ENCODE measurements around the gene SLC24A4. TPM values are rescaled to one million over a fixed set of nuclear protein-coding genes. Genes with fewer than 3 reads are reported as not detected.

SLC24A4 gene
- total RNA-seq, 4 donors from 2014 or later = 0.08 to 0.37 (median 0.22) TPM

DNA sequence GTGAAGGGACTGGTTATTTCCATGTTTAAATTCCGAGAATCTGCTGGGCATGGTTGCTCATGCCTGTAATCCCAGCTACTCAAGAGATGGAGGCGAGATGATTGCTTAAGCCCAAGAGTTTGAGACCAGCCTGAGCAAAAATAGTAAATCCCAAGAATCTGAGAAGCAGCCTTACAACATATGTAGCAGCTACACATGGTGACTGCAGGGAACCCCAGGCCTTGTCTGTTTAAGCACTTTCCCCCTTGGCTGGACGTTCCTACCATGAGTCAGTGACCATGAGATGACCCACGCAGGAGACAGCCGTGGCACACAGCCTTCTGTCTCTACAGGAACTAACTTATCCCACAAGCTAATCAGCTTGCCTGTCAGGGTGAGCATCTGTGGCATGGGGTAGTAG, 5.5 kb upstream of the SLC24A4 start:
- no peak for TF ChIP-seq POLR2A (IDR thresholded peaks at IDR 0.05)
- TF ChIP-seq, protein P1, sequence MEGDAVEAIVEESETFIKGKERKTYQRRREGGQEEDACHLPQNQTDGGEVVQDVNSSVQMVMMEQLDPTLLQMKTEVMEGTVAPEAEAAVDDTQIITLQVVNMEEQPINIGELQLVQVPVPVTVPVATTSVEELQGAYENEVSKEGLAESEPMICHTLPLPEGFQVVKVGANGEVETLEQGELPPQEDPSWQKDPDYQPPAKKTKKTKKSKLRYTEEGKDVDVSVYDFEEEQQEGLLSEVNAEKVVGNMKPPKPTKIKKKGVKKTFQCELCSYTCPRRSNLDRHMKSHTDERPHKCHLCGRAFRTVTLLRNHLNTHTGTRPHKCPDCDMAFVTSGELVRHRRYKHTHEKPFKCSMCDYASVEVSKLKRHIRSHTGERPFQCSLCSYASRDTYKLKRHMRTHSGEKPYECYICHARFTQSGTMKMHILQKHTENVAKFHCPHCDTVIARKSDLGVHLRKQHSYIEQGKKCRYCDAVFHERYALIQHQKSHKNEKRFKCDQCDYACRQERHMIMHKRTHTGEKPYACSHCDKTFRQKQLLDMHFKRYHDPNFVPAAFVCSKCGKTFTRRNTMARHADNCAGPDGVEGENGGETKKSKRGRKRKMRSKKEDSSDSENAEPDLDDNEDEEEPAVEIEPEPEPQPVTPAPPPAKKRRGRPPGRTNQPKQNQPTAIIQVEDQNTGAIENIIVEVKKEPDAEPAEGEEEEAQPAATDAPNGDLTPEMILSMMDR (IDR thresholded peaks at IDR 0.05) = no peak
- no peak for DNase-seq (ENCODE audit: low spot score in 2 of 2)
- intact Hi-C loops (cut with DNase I; ENCODE audit: low total_unique reads) = no loop called here
- no peak overlapping the region for H3K4me3 ChIP-seq (ENCODE audit: low read depth, poor library complexity, severe bottlenecking)
- WGBS, 2 donors = 60 to 62% methylated on average over 5 of the region's 5 CpGs

DNA sequence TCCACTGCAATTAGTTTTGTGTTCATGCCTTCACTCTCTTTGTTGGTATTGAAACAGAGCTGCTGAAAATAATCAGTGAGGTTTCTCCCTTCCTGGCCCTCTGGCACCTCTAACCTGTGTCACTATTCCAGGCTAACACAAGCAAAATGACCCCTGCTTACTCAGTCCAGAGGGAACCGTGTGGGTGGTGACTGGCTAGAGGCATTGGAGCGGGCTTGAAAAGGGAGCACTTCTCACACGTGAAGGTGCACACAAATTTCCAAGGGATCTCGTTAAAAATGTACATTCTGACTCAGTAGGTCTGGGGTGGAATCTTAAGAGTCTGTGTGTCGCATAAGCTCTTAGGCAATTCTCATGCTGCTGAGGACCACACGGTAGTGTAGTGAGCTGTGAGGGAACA, 1.3 kb upstream of the SLC24A4 start:
- 63 to 67% methylated on average over 6 of the region's 6 CpGs for WGBS, 2 donors
- no peak for TF ChIP-seq POLR2A (IDR thresholded peaks at IDR 0.05)
- TF ChIP-seq, protein P1 (IDR thresholded peaks at IDR 0.05) = no peak
- H3K4me3 ChIP-seq (ENCODE audit: low read depth, poor library complexity, severe bottlenecking) = no peak overlapping the region
- no peak for DNase-seq (ENCODE audit: low spot score in 2 of 2)
- intact Hi-C loops (cut with DNase I; ENCODE audit: low total_unique reads) = no loop called here

DNA sequence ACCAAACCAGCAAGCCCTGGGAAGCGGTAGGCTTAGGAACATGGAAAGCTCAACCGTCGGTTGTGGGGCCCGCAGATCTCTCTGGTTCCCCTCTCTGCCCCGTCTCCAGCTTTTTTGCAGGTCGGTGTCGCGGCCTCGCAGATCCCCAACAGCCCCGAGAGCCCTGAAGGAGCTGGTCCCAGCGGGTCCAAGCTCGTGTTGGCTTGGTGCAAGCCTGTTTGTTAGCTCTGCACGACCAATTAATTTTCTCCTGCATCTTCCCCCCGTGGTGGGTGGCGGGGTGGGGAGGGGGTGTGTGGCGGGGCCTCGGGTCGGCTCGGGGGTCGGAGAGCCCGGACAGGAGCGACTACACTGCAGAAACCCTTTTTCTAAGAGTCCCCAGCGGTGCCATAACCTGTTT, 449 bp upstream of the SLC24A4 start:
- WGBS, 2 donors = 6 to 7% methylated on average over 21 to 23 of the region's 23 CpGs
- intact Hi-C loops (cut with DNase I; ENCODE audit: low total_unique reads) = no loop called here
- H3K4me3 ChIP-seq (ENCODE audit: low read depth, poor library complexity, severe bottlenecking) = no peak overlapping the region
- DNase-seq (ENCODE audit: low spot score in 2 of 2) = no peak
- TF ChIP-seq, protein P1 (IDR thresholded peaks at IDR 0.05) = no peak
- TF ChIP-seq POLR2A (IDR thresholded peaks at IDR 0.05) = no peak

DNA sequence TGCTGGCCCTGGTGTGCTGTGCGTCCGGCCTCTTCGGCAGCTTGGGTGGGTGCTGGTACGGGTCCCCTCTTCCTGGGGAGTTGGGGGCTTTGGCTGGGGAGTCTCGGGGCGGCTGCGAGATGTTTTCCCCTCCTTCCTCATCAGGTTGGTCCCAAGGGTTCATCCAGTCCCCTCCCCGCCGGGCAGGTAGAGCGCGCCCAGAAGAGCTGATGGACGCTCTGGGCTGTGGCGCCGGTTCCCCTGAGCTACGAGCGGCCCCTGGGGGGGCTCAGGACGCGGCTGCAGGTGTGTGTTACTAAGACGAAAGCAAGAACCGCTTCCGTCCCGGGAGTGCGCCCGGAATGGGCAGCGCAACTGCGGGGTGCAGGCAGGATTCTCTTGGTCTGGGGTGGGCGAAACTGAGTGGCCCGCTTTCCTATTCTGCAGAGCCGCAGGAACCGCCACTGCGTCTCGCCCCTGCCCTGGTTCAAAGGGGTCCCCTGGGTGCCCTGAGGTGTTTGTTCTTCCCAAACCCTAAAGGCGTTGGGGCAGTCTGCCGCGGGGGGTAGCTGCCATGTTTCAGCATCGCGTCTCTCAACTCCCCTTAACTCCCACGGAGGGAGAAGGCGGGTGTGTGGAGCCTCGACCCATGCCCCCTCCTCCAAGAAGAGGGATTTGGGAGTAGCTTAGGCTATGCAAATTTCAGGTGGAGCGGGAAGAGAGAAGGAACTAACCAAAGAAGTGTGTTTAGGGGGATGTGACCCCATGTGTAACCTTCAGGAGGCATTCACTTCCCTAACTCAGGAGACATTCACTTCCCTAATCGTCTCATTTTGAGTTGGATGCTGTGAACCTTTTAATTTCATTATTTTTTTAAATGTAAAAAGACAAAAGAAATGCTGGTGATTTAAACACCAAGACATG, 1.2 kb downstream of the SLC24A4 start:
- no peak for DNase-seq (ENCODE audit: low spot score in 2 of 2)
- 13 to 26% methylated on average over 14 to 38 of the region's 42 CpGs for WGBS, 2 donors
- intact Hi-C loops (cut with DNase I; ENCODE audit: low total_unique reads) = no loop called here
- H3K4me3 ChIP-seq (ENCODE audit: low read depth, poor library complexity, severe bottlenecking) = no peak overlapping the region
- TF ChIP-seq, protein P1 (IDR thresholded peaks at IDR 0.05) = no peak
- no peak for TF ChIP-seq POLR2A (IDR thresholded peaks at IDR 0.05)

DNA sequence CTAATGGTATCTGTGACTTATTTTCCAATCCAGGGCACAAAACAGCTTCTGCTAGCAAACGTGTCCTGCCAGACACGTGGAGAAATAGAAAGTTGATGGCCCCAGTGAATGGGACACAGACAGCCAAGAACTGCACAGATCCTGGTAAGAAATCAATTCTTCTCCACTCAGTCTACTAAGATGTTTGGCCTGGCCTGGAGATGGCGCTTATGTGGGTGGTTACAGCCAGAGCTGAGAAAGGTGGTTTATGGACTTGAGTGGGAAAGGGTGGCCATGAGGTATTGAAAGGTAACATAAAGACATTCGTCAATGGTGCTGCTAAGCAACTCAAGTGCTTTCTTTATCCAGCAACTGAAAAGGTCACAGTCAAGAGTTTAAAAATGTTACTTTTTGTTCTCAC, 2.9 kb downstream of the SLC24A4 start:
- TF ChIP-seq POLR2A (IDR thresholded peaks at IDR 0.05) = no peak
- TF ChIP-seq, protein P1 (IDR thresholded peaks at IDR 0.05) = no peak
- intact Hi-C loops (cut with DNase I; ENCODE audit: low total_unique reads) = no loop called here
- DNase-seq (ENCODE audit: low spot score in 2 of 2) = no peak
- 53 to 66% methylated on average over 4 of the region's 4 CpGs for WGBS, 2 donors
- no peak overlapping the region for H3K4me3 ChIP-seq (ENCODE audit: low read depth, poor library complexity, severe bottlenecking)
